ENCODE results near the gene ATP2B2. TPM values are rescaled to one million over a fixed set of nuclear protein-coding genes. Genes with fewer than 3 reads are reported as not detected.

ATP2B2 gene
- total RNA-seq, 2 experiments from 2014 or later: 0.06 TPM; not detected in 1

GRCh38 chr3:10389339-10389738 lies 116.0 kb downstream of the ATP2B2 start:
- H3K4me1 ChIP-seq (ENCODE audit: insufficient read depth, low read length, poor library complexity, severe bottlenecking): peaks cover 90% of the 10 kb centered on the region
- no peaks in the 10 kb centered on the region for H4K20me1 ChIP-seq (ENCODE audit: insufficient read depth, low read length)
- CTCF ChIA-PET (ENCODE audit: unreplicated experiment): interaction anchor here (0.6 to 1.2 kb wide), 2 partner anchors 17 to 46 kb away, joined by 3 read pairs; no protein-coding TSS in a partner anchor
- no peaks in the 10 kb centered on the region for H3K9me2 ChIP-seq (ENCODE audit: insufficient read depth, low read length)
- peak overlapping the region; percentile 73 for H3K4me2 ChIP-seq (ENCODE audit: low read length)
- peak overlapping the region; percentile 97 for H3K27ac ChIP-seq (ENCODE audit: low read depth, low read length, poor library complexity, severe bottlenecking)
- peak overlapping the region; percentile 41 for H3K4me3 ChIP-seq (ENCODE audit: low read depth, low read length, poor library complexity, severe bottlenecking)
- H2AFZ ChIP-seq (ENCODE audit: low read length): peak overlapping the region; percentile 34; the same call in 1 of the 2 replicates
- BruUV-seq (replicated peaks): no TSS peak
- POLR2A ChIA-PET: interaction anchor here (1.0 to 2.5 kb wide), 5 partner anchors 10 to 46 kb away, joined by 3 to 14 read pairs (median 4); no protein-coding TSS in a partner anchor
- H3K9me3 ChIP-seq (ENCODE audit: low read length): no peaks in the 10 kb centered on the region
- no peak for TF ChIP-seq CTCF (conservative IDR thresholded peaks at IDR 0.05; ENCODE audit: low read length)
- TF ChIP-seq EZH2phosphoT487 (IDR thresholded peaks at IDR 0.05; ENCODE audit: borderline replicate concordance, low read depth, low read length): no peak
- intact Hi-C loops (cut with micrococcal nuclease; ENCODE audit: unreplicated experiment): no loop called here
- H3K79me2 ChIP-seq (ENCODE audit: insufficient read depth, low read depth, low read length): no peaks in the 10 kb centered on the region
- peak; percentile 76 for DNase-seq (ENCODE audit: low spot score)
- no peaks in the 10 kb centered on the region for H3K36me3 ChIP-seq (ENCODE audit: insufficient read depth, low read length)

GRCh38 chr3:10387881-10388609 lies 117.3 kb downstream of the ATP2B2 start:
- H3K27ac ChIP-seq (ENCODE audit: low read depth, low read length, poor library complexity, severe bottlenecking): peak overlapping the region; percentile 97
- H3K4me1 ChIP-seq (ENCODE audit: insufficient read depth, low read length, poor library complexity, severe bottlenecking): peaks cover 90% of the 10 kb centered on the region
- intact Hi-C loops (cut with micrococcal nuclease; ENCODE audit: unreplicated experiment): no loop called here
- H3K36me3 ChIP-seq (ENCODE audit: insufficient read depth, low read length): no peaks in the 10 kb centered on the region
- ChIA-PET POLR2A (interaction anchor here (0.6 to 2.5 kb wide), 3 partner anchors 9 to 35 kb away, joined by 3 to 14 read pairs (median 4); no protein-coding TSS in a partner anchor), CTCF (ENCODE audit: unreplicated experiment) (interaction anchor here (0.6 kb wide), 1 partner anchor 350 kb away, joined by 4 read pairs; no protein-coding TSS in a partner anchor)
- H3K4me3 ChIP-seq (ENCODE audit: low read depth, low read length, poor library complexity, severe bottlenecking): no peak overlapping the region
- no peak for DNase-seq (ENCODE audit: low spot score)
- peak overlapping the region; percentile 34; the same call in 1 of the 2 replicates for H2AFZ ChIP-seq (ENCODE audit: low read length)
- peak overlapping the region; percentile 73 for H3K4me2 ChIP-seq (ENCODE audit: low read length)
- no peaks in the 10 kb centered on the region for H3K9me3 ChIP-seq (ENCODE audit: low read length)
- H3K79me2 ChIP-seq (ENCODE audit: insufficient read depth, low read depth, low read length): no peaks in the 10 kb centered on the region
- no peaks in the 10 kb centered on the region for H3K9me2 ChIP-seq (ENCODE audit: insufficient read depth, low read length)
- TF ChIP-seq EZH2phosphoT487 (IDR thresholded peaks at IDR 0.05; ENCODE audit: borderline replicate concordance, low read depth, low read length) (no peak), CTCF (conservative IDR thresholded peaks at IDR 0.05; ENCODE audit: low read length) (no peak)
- H4K20me1 ChIP-seq (ENCODE audit: insufficient read depth, low read length): no peaks in the 10 kb centered on the region
- no TSS peak for BruUV-seq (replicated peaks)

- Histone ChIP-seq H3K9me2 (ENCODE audit: insufficient read depth, low read length) (no peaks in the 10 kb centered on the region), H3K27ac (ENCODE audit: low read depth, low read length, poor library complexity, severe bottlenecking) (no peak overlapping the region), H3K4me1 (ENCODE audit: insufficient read depth, low read length, poor library complexity, severe bottlenecking) (peaks cover 80% of the 10 kb centered on the region), H3K9me3 (ENCODE audit: low read length) (no peaks in the 10 kb centered on the region), H2AFZ (ENCODE audit: low read length) (no peak overlapping the region), H3K79me2 (ENCODE audit: insufficient read depth, low read depth, low read length) (no peaks in the 10 kb centered on the region), H4K20me1 (ENCODE audit: insufficient read depth, low read length) (no peaks in the 10 kb centered on the region), H3K4me2 (ENCODE audit: low read length) (no peak overlapping the region), H3K4me3 (ENCODE audit: low read depth, low read length, poor library complexity, severe bottlenecking) (no peak overlapping the region), H3K36me3 (ENCODE audit: insufficient read depth, low read length) (no peaks in the 10 kb centered on the region)
- DNase-seq (ENCODE audit: low spot score): no peak
- intact Hi-C loops (cut with micrococcal nuclease; ENCODE audit: unreplicated experiment): no loop called here
- CTCF ChIA-PET (ENCODE audit: unreplicated experiment): no interaction called here
- POLR2A ChIA-PET: no interaction called here
- no peak for TF ChIP-seq CTCF (conservative IDR thresholded peaks at IDR 0.05; ENCODE audit: low read length)
- TF ChIP-seq EZH2phosphoT487 (IDR thresholded peaks at IDR 0.05; ENCODE audit: borderline replicate concordance, low read depth, low read length): no peak
- no TSS peak for BruUV-seq (replicated peaks)
Observed at GRCh38 chr3:10386121-10386520, 119.3 kb downstream of the ATP2B2 start.
